Lung microvascular endothelial cell (primary cell): ENCODE measurements around the gene ADGRD2. TPM values are rescaled to one million over a fixed set of nuclear protein-coding genes. Genes with fewer than 3 reads are reported as not detected.

Experiments
- DNase-seq, 2 donors: peaks; one replicate each; pipeline versions ENCODE4 v3.0.0 to v3.0.0-alpha.2; 2010; ENCODE audit warnings: low read depth in 2 of 2
- total RNA-seq: library from RNA; depleted of rRNA; stranded (reverse); fragments of >200 nt; gene quantifications from 2 replicates; pipeline ENCODE4 v1.2.1, GENCODE V29; 2014

Gene ADGRD2
- total RNA-seq, 1 donor from 2014 or later, result not detected

DNA sequence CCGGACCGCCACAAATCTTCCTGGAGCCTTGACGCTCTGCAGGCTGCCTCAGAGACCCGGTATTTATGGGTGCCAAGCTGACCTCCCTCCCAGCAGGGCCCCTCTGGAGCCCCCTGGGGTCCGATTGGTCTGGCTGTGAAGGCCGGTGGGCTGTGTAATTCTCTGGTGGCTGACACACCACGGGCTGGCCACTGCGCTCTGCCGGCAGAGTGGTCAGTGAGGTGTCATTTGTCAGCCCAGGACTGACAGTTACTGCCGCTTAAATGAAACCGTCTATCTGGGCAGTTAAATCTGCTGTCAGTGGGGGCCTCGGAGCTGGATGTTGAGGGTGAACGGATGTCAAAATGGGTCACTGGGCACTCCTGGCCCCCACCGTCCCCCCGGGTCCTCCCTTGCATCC, 46.2 kb downstream of the ADGRD2 start:
- DNase-seq, result no peak

DNA sequence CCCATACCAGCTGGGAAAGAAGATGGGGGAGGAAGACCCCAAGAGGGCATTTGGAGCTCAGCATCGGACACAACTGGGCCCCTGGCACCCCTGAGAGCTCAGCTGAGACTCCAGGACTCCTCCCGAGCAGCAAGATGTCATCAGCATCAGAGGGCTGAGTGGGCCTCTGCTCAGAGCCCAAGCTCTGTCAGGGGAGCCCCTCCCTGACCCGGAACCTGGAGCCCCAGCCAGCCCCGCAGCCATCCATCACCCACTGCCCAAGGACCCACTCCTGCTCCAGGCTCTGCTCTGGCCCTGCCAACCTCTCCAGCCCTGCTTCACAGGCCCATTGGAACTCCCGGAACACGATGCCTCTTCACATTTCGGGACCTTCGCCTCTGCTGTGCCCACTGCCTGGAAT, 47.2 kb downstream of the ADGRD2 start:
- no peak for DNase-seq

DNA sequence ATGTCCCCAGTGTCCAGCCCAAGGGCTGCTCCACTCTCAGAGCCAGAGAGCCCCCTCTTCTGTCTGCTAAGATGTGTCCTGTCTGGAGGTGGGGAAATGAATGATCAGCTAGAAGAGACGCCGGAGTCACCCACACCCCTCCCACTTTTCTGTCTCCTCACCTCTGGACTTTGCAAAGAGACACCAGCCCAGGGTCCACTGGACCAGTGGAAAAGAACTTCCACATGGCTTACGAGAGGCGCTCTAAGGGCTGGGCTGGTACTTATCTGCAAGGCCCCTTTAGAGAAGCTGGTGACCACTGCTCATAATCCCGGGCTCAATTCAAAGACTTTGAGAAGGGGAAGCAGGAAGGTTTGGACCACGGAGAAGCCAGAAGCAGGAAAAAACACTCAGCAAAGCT, 47.8 kb downstream of the ADGRD2 start:
- no peak for DNase-seq

DNA sequence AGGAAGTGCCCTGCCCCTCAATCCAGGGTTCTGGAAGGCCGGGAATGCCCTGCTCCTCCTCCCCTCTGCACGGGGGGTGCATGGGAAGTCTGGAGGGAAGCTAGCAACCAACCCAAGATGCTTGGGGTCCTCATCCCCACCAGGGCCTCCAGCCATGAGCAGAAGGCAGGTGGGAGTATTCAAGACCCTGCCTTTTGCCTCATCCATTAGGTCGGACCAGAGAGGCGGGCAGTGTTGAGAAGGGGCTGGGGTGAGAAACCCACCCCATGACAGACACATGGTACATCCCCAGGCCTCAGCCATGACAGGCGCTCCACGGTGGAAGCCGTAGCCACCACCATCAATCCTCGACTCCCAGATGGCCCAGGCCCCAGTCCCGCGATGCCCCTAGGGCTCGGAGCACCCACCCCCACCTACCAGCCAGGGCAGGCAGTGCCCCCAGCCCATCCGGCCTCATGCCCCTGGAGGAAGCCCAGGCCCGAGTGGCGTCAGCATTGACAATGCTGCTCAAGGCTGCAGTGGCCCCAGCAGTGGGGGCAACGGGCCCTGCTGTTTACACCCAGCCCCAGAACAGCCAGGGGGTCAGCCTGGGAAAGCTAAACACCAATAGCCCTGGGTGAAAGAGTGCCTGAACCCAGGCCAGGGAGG, 48.4 kb downstream of the ADGRD2 start:
- no peak for DNase-seq

DNA sequence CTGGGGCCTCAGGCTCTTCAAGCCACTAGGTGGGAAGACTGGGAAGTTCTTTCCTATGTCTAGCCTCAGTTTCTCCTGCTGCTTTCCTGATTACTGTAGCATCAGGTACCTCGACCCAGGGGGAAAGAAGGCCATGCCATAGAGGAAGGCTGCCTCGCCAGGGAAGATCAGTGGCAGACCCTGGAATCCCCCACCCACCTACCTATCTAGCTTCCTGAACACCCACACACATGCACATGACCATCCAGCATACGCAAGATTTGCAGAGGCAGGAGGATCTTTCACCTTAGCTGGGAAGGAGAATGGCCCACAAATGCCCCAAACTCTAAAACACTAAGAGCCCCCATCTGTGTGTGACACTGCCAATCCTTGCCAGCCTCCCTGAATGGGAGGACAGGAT, 49.0 kb downstream of the ADGRD2 start:
- DNase-seq, result no peak

DNA sequence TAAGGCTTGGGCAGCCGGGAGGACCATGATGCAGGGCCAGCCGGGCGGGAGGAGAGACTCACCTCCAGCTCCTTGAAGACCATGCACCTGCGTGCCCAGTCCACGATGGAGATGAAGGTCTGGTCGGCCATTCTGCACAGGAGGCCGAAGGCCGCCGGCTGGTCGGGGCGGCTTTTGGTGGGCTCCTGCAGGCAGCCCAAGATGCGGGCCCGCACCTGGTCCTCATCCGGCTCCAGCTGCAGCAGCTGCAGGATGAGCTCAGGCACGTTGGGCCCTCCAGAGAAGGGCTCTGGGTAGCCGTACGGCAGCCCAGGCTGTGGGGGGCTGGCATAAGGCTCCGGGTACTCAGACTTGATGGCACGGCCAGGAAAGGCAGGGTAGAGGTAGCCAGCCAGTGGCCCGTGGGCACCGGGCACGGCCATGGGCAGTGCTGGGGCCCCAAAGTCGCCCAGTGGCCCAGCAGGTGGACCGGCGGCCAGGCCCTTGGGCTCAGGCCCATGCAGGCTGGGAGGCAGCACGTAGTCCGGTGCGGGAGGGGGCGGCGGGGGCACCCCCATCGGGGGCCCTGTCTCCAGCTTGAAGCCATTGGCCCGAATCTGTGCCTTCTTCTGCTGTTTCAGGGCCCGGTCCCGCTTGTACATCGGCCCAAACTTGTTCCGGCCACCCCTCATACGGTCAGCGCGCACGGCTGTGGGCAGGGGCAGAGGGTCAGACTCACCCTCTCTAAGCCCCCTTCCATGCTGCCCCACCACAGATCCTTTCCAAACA, 50.0 kb downstream of the ADGRD2 start:
- DNase-seq, result no peak

DNA sequence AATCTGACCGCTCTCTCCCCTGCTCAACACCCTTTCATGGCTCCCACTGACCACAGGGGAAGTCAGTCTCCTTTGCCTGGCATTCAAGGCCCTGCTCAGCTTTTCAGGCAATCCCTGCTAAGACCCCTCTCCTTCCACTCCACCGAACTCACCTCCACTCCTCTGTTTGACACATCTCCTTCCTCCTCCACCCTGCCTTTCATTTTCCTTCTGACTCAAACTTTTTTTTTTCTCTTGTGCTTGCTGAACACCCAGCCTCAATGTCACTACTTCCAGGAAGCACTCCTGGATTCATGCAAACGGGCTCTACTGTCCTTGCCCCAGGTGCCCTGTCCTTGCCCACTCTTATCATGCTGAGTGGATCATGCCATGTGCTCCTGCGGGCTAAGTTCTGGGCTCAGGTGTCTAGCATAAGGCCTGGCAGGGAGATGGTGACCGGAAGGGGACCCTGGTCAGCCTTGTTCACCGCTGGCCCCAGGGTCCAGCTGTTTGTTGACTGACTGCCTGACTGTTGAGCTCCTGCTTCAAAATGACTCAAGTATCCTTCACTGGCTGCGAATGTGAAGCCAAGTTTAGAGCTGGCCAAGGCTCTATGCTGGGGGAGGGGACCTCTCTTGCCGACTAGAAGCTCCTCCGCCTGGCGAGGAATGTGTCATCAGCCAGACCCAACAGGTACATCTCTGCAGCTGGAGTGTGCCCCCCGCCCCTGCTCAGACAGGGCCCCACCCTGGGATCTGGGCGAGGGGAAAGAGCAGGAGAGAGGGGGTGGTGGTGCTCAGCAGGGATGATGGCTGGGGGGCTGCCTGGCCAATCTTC, 50.8 kb downstream of the ADGRD2 start:
- no peak for DNase-seq

DNA sequence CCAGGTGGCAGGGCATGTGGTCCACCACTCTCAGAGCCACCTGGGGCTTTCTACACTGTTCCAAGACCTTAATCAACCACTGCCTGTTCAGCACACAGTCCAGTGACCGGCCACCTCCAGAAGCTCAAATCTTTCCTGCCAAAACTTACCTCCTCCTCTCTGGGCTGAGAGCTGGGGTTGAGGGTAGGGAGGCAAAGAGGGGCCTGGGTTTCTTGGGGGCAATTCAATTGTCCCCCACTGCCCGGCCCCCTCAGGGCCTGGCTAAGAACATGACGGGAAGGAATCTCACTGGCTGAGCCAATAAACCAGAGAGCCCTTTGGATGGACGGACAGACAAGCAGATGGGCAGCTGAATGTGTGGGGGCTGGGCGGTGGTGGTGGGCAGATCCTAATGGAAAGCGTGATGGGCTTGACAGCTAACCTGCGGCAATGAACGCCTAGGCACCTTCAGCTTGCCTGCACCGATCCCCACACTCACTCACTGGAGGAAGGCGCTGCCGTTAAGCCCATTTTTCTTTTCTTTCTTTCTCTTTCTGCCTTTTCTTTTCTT, 51.6 kb downstream of the ADGRD2 start:
- DNase-seq, result no peak

DNA sequence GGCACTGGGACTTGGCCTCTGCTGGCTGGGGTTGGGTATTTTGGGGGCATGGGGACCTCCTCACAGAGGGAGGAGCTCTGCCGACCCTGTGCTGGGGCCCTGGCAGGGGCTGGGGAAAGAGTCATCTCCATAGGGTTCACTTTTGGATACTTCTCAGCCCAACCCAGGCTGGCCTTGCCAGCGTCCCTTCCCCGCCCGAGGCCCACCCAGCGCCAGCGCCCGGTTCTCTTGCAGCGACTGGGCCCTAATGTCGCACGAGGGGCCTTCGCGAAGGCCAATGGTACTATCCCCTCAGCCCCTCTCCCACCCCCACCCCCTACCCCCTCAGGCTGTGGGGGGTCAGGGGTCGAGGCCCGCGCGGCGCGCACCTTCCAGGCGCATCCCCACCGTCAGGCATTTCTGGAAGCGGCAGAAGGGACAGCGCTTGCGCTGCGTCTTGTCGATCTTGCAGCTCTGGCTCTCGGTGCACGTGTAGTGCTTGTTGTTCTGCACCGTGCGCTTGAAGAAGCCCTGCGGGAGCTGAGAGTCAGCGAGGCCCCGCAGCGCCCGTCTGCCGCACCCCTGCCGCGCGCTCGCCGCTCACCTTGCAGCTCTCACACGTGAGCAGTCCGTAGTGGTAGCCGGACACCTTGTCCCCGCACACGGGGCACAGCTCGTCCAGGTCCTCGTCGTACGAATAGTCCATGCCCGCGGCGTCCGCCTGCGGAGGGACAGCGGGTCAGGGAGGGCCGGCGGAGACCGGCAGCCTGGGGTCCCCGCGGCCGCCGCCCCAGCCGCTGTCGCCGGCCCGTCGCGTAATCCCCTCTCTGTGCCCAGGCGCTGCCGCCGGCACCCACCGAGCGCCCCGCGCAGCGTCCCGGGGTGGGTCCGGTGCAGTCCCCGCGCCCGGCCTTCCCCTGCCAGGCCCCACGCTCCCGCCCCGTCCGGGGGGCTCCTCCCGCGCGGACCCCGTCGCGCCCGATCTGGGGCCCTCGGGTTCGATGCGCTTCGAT, 52.8 kb downstream of the ADGRD2 start:
- DNase-seq, result no peak

DNA sequence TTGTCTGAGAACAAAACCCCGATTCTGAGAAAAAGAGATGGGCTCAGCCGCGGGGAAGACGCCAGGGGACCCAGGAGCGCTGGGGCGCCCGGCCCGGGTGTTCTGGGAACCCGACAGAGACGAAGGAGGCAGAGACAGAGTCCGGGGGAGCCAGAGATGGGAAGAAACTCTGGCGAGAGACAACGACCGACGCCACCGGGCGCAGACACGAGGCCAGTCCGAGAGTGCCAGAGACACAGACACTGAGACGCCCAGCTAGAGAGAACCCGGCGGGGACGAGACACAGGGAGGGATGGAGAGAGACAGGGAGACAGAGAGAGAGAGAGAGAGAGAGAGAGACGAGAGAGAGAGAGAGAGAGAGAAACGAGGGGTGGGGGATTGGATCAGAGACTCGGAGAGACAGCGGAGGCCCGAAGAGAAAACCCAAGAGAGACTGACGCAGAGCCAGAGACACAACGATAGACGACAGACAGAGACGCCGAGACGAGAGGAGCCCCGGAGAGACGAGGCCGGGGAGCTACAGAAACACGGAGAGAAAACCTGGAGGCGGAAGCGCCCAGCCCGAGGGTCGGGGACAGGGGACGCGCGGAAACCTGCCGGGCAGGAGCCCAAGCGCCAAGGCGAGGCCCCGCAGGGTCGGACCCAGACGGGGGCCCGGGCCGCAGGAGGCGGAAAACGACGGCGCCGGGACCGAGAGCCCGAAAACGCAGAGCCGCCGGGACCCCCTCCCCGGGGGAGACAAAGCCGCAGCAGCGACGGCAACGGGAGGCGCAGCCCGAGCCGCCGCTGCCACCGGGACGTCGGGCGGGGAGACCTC, 53.7 kb downstream of the ADGRD2 start:
- no peak for DNase-seq

DNA sequence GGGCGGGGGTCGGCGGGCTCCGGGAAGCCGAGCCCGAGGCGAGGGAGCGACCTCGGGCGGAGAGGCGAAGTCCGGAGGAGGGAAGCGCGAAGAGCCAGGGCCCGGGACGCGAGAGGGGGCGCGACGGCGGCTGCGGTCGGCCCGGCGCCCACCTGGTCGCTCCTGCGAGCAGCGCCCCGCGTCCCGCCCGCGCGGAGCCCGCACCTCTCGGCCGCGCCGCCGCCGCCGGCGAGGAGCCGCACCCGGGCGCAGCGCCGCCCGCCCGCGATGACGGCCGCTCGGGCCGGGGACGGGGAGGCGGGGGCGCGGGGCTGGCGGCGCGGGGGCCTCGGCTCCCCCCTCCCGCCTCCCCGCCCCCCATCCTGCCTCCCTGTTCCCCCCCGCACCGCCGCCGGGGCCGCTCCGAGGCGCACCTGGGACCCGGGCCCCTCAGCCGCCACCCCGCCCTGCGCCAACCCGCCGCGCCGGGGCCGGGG, 54.3 kb downstream of the ADGRD2 start:
- DNase-seq, result no peak

DNA sequence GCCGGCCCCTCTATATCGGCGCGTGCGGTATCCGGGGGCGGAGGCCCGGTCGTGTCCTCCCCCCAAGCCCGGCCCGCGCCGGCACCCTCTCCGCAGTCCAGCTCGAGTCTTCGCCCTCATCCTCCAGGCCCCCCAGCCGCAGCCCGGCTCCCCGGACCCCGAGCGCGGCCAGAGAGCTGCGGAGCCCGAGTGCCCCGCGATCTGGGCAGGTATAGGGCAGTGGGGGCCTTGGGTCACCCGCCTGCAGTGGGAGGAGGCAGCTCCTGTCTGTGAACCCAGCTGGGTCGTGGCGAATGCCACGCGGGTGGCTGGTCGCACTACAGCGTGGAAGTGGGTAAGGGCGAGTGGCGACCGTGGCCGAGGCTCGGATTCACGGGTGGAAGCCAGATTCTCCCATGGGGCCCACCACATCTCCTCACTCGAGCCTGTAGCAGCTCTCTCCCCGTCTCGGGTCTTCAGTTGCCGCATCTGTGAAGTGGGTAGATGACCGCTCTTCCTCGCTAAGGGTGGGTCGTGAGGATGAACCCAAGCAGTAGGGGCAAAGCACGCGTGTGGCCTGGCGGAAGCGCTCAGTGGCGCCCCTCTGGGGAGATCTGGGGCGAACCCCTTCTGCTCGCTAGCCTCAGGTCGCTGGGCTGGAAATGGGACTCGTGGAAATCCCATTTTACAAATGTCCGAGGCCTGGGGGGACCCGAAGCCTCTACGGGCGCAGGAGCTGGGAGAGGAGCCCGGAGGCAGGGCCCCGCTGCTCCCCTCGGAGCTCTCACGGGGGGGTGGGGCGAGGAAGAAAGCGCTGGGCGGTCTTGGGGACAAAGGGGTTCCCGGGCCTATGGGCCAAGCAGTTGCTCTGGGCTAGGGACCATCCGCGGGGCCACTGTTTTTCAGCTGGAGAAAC, 55.0 kb downstream of the ADGRD2 start:
- DNase-seq, result no peak

DNA sequence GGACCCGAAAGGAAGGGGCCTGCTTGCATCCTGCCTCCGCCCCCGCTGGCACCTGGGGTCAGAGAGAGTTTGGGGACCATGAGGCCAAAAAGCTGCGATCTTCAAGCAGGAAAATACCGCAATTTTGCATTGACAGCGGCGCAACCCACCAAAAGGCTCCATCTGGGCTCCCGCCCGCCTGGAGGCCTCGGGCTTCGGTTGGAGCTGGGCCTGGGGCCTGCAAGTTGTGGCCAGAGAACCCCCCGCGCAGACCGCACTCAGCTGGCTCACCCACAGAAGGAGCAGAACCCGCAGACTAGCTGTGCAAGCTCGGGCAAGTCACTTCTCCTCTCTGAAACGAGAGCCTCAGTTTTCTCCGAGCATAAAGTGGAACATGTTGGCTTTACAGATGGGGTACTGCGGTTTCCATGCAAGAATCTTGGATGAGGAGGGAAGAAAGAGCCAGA, 55.7 kb downstream of the ADGRD2 start:
- DNase-seq, result no peak

DNA sequence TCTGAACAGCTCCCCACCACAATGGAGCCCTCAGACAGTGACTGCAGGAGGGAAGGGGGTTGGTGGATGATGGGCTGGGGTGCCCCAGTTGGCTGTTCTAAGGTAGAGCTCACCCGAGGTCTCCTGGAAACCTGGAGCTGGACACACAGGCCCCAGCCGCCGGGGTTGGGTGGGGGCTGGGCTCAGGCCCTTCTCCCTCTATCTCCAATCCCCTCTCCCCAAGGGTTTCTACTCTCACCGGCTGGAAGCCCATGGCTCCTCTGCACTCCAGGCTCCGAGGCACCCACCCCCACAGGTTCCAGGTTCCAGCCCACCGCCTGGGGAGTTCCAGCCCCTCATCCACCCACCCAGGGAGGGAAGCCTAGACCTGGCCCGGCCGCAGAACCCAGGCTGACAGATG, 56.2 kb downstream of the ADGRD2 start:
- DNase-seq, result no peak

DNA sequence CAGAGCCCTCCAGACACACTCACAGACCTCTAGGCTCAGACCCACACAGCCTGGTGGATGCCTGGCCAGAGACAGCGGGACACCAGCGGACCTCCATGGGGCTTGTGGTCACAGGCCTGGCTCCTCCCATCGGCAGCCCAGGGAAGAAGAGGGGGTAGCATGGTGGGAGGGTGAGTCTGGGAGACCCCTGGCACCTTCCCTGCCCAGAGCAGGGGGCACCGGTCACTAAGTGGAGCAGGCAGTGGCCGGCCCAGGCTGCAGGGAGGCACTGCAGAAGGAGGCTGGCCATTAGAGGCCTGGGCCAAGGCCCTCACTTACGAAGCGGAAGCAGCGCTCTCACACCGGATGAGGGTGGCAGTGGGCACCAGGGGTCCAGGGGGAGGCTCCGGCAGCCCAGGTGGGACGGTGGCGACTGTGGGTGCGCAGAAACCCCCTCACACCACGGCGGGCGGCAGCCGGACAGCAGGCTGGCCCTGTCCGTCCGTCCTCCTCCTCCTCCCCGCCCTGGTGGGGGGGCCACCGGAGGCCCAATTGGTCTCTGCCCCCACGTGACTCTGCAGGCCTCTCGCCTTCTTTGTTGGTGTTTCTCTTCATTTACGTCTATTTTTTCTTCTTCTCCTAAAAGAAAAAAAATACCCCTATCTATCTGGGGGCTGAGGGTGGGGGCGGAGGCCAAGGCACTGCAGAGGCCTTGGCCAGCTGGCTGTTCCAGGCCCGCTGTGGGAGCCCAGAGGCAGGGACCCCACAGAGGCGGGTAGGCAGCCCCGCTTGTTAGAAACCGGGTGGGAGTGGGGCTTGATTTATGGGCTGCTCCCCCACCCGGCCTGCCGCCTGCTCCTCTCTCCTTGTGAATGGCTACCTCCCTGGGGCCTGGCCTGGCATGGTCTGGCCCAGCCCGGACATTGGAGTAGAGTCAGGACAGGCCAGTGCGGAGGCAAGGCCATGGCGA, 57.0 kb downstream of the ADGRD2 start, which contains the start of gene NR5A1:
NR5A1 (minus strand) TSS at position 469 of the 949 bp plus-strand sequence. CDS start 4,004 bp downstream, outside the sequence.
- DNase-seq, result no peak

DNA sequence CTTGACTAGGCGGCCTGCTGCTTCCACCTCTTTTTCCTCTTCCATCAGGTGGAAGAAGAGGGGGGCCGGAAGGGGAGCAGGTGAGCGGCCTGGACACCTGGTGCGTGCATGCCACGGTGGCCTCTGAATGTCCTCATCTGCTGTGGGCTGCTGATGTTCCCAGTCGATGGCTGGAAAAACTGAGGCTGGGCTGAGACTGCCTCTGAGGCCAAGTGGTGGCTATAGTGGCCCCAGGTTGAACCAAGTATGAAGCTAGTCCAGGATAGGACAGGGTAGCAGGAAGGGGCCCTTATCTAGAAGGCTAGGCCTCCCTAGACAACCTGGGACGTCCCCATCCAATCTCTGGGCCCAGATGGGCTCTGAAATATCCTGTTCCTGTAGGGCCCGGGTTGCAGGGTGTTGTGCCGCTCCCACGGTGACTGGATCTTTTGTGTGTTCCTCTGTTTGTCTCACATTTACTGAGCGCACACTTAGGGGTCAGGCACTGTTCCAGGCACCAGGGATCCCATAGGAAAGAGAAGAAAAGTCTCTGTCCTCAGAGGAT, 57.7 kb downstream of the ADGRD2 start:
- no peak for DNase-seq
